ENCODE measurements around the gene DMPK.
"Not testable (repeated sequence)": the region's sequence is repeated elsewhere in the genome, so short reads cannot be mapped to it uniquely, and the experiment has no call there.

DMPK gene

GRCh38 chr19:45815481-45816216, 33.4 kb upstream of the DMPK start:
- DNase-seq (ENCODE audit: low read depth): no peak

- no peak for DNase-seq (ENCODE audit: low read depth)
These were observed 32.7 kb upstream of the DMPK start, which contains the start of gene RSPH6A for GRCh38 chr19:45814851-45815480. TSS of gene RSPH6A (minus strand) at chr19:45815308. CDS start at chr19:45815176, 132 bp downstream.

- DNase-seq (ENCODE audit: low read depth): no peak
These were observed 32.0 kb upstream of the DMPK start for GRCh38 chr19:45814166-45814780.

- DNase-seq (ENCODE audit: low read depth): no peak
These were observed 30.0 kb upstream of the DMPK start for GRCh38 chr19:45812297-45812696.

- peak; percentile 86 for DNase-seq (ENCODE audit: low read depth)
These were observed 27.4 kb upstream of the DMPK start for GRCh38 chr19:45809643-45810159.

GRCh38 chr19:45805719-45806118, 23.4 kb upstream of the DMPK start:
- no peak for DNase-seq (ENCODE audit: low read depth)

- no peak for DNase-seq (ENCODE audit: low read depth)
These were observed 22.6 kb upstream of the DMPK start for GRCh38 chr19:45804959-45805230.

GRCh38 chr19:45804140-45804958, 22.1 kb upstream of the DMPK start:
- DNase-seq (ENCODE audit: low read depth): no peak

GRCh38 chr19:45801603-45802175, 19.4 kb upstream of the DMPK start:
- no peak for DNase-seq (ENCODE audit: low read depth)

- peak; percentile 58 for DNase-seq (ENCODE audit: low read depth)
These were observed 17.8 kb upstream of the DMPK start for GRCh38 chr19:45800070-45800553.

- DNase-seq (ENCODE audit: low read depth): not testable (repeated sequence)
These were observed 17.3 kb upstream of the DMPK start for GRCh38 chr19:45799541-45799940.

GRCh38 chr19:45798995-45799517, 16.8 kb upstream of the DMPK start:
- DNase-seq (ENCODE audit: low read depth): peak; percentile 59

GRCh38 chr19:45794627-45795026, 12.3 kb upstream of the DMPK start:
- no peak for DNase-seq (ENCODE audit: low read depth)

GRCh38 chr19:45793876-45794275, 11.6 kb upstream of the DMPK start:
- DNase-seq (ENCODE audit: low read depth): no peak

GRCh38 chr19:45793178-45793564, 10.9 kb upstream of the DMPK start:
- DNase-seq (ENCODE audit: low read depth): no peak

- DNase-seq (ENCODE audit: low read depth): peak; percentile 97
These were observed 10.3 kb upstream of the DMPK start, which contains the start of gene DMWD for GRCh38 chr19:45792470-45793177. TSS of gene DMWD (minus strand) at chr19:45792845. CDS start at chr19:45792756, 89 bp downstream.

- no peak for DNase-seq (ENCODE audit: low read depth)
These were observed 9.6 kb upstream of the DMPK start for GRCh38 chr19:45791744-45792469.

GRCh38 chr19:45790942-45791341, 8.7 kb upstream of the DMPK start:
- DNase-seq (ENCODE audit: low read depth): no peak

- DNase-seq (ENCODE audit: low read depth): no peak
These were observed 6.9 kb upstream of the DMPK start for GRCh38 chr19:45789035-45789786.
